IMR-90 (cell line): ENCODE data around the gene HS6ST2. TPM values are rescaled to one million over a fixed set of nuclear protein-coding genes. Genes with fewer than 3 reads are reported as not detected.

Experiments used
- ATAC-seq: fragments of 200-7000 bp; cut with Tn5 transposase; 2 replicates; pipeline ENCODE4 v1.9.1; 2020; ENCODE audit warnings: low read depth, mild to moderate bottlenecking, moderate library complexity
- BruUV-seq: library from RNA; stranded (reverse); fragments of 400-500 nt; replicated peaks from 2 replicates; lab custom pipeline; 2021; lab: Mats Ljungman, UMichigan
- CTCF ChIA-PET: fragments of 300-600 bp; formaldehyde crosslinking; extraction: SDS; loops from one replicate; lab custom pipeline; 2021; ENCODE audit warnings: antibody characterized with exemption; lab: Yijun Ruan, JAX
- POLR2A ChIA-PET: fragments of 300-600 bp; sonication (Branson Sonifier 250); formaldehyde crosslinking; loops from one replicate; lab custom pipeline; 2022; ENCODE audit warnings: antibody characterized with exemption; ENCODE audit not compliant: unreplicated experiment; lab: Charles Lee
- DNase-seq: peaks from one replicate; pipeline ENCODE4 v3.0.0; 2013
- H2AFZ ChIP-seq: replicated peaks from 2 replicates; pipeline ENCODE3; 2013; ENCODE audit warnings: low read length, mild to moderate bottlenecking; ENCODE audit not compliant: poor library complexity
- H2AK5ac ChIP-seq: 2 replicates; pipeline ENCODE4 v1.6.1; 2013; ENCODE audit warnings: low read depth, low read length, inconsistent platforms
- H2AK9ac ChIP-seq: replicated peaks from 2 replicates; pipeline ENCODE3; 2013; ENCODE audit warnings: mild to moderate bottlenecking, low read depth, low read length, moderate library complexity; ENCODE audit not compliant: poor library complexity
- H2BK120ac ChIP-seq: 2 replicates; pipeline ENCODE4 v1.6.1; 2013; ENCODE audit warnings: low read depth, low read length, inconsistent platforms
- H2BK15ac ChIP-seq: 3 replicates; pipeline ENCODE4 v1.6.1; 2013; ENCODE audit warnings: low read depth, low read length, inconsistent platforms
- H2BK20ac ChIP-seq: 2 replicates; pipeline ENCODE4 v1.6.1; 2013; ENCODE audit warnings: low read depth, mild to moderate bottlenecking, inconsistent platforms, low read length, moderate library complexity
- H2BK5ac ChIP-seq: 2 replicates; pipeline ENCODE4 v1.6.1; 2013; ENCODE audit warnings: mild to moderate bottlenecking, low read depth, low read length, inconsistent platforms; ENCODE audit not compliant: poor library complexity, severe bottlenecking
- H3K14ac ChIP-seq: replicated peaks from 2 replicates; pipeline ENCODE4 v1.6.1; 2013; ENCODE audit warnings: low read depth, low read length, inconsistent platforms
- H3K18ac ChIP-seq: 2 replicates; pipeline ENCODE4 v1.6.1; 2013; ENCODE audit warnings: low read depth, low read length, control low read depth
- H3K23ac ChIP-seq: 2 replicates; pipeline ENCODE4 v1.6.1; 2013; ENCODE audit warnings: low read depth, low read length, inconsistent platforms
- H3K27ac ChIP-seq: 2 replicates; pipeline ENCODE4 v1.5.1; 2013; ENCODE audit warnings: mild to moderate bottlenecking, control low read depth, low read length; ENCODE audit not compliant: insufficient read depth
- H3K27me3 ChIP-seq: 2 replicates; pipeline ENCODE4 v1.6.1; 2013; ENCODE audit warnings: low read length; ENCODE audit not compliant: control insufficient read depth, insufficient read depth
- H3K36me3 ChIP-seq: 2 replicates; pipeline ENCODE4 v1.6.1; 2013; ENCODE audit warnings: low read length, mixed read lengths; ENCODE audit not compliant: control insufficient read depth, insufficient read depth
- H3K4ac ChIP-seq: 2 replicates; pipeline ENCODE4 v1.6.1; 2013; ENCODE audit warnings: low read depth, low read length, inconsistent platforms
- H3K4me1 ChIP-seq: 2 replicates; pipeline ENCODE4 v1.6.1; 2013; ENCODE audit warnings: low read length, mixed read lengths; ENCODE audit not compliant: control insufficient read depth, insufficient read depth
- H3K4me2 ChIP-seq: 2 replicates; pipeline ENCODE4 v1.6.1; 2013; ENCODE audit warnings: low read depth, mild to moderate bottlenecking, control low read depth, low read length, moderate library complexity
- H3K4me3 ChIP-seq: 2 replicates; pipeline ENCODE4 v1.5.1; 2013; ENCODE audit warnings: low read depth, mild to moderate bottlenecking, control low read depth, low read length, moderate library complexity; ENCODE audit not compliant: insufficient read depth
- H3K56ac ChIP-seq: 2 replicates; pipeline ENCODE4 v1.6.1; 2013; ENCODE audit warnings: low read length, inconsistent platforms; ENCODE audit not compliant: insufficient read depth; ENCODE audit errors: extremely low read depth
- H3K79me1 ChIP-seq, 2 experiments: 2 replicates each; pipeline ENCODE4 v1.6.1; 2013; ENCODE audit warnings: low read length in 2 of 2, inconsistent platforms in 1 of 2, low read depth in 1 of 2
- H3K9ac ChIP-seq: 2 replicates; pipeline ENCODE4 v1.6.1; 2013; ENCODE audit warnings: low read depth, low read length, control low read depth
- H3K9me1 ChIP-seq: 2 replicates; pipeline ENCODE4 v1.6.1; 2013; ENCODE audit warnings: low read length, inconsistent platforms; ENCODE audit not compliant: insufficient read depth
- H3K9me3 ChIP-seq: 2 replicates; pipeline ENCODE4 v1.6.1; 2013; ENCODE audit warnings: low read length; ENCODE audit not compliant: control insufficient read depth, insufficient read depth
- H4K20me1 ChIP-seq: 2 replicates; pipeline ENCODE4 v1.6.1; 2013; ENCODE audit warnings: low read length, inconsistent platforms; ENCODE audit not compliant: insufficient read depth
- H4K5ac ChIP-seq: 2 replicates; pipeline ENCODE4 v1.6.1; 2013; ENCODE audit warnings: mild to moderate bottlenecking, low read depth, low read length, control low read depth
- H4K8ac ChIP-seq, 2 experiments: 2 replicates each; pipeline ENCODE4 v1.6.1; 2013; ENCODE audit warnings: low read depth in 2 of 2, low read length in 2 of 2, control low read depth in 1 of 2, inconsistent platforms in 1 of 2
- H4K91ac ChIP-seq: 2 replicates; pipeline ENCODE4 v1.6.1; 2013; ENCODE audit warnings: low read depth, low read length, inconsistent platforms; ENCODE audit not compliant: insufficient read depth
- CEBPB ChIP-seq: IDR thresholded peaks from 2 replicates; pipeline ENCODE4 v1.6.1; 2012; ENCODE audit warnings: low read depth, low read length, improper control_type of control experiment
- CHD1 ChIP-seq: IDR thresholded peaks from 2 replicates; pipeline ENCODE4 v1.6.1; 2012; ENCODE audit warnings: low read depth, low read length, improper control_type of control experiment
- FOS ChIP-seq: fragments of 150-350 bp; IDR thresholded peaks from 2 replicates; pipeline ENCODE4 v1.6.1; 2016; ENCODE audit warnings: low read depth, low read length
- MAZ ChIP-seq: IDR thresholded peaks from 2 replicates; pipeline ENCODE4 v1.6.1; 2012; ENCODE audit warnings: low read depth, mild to moderate bottlenecking, low read length, improper control_type of control experiment, moderate library complexity, borderline replicate concordance
- NFE2L2 ChIP-seq: fragments of 150-350 bp; IDR thresholded peaks from 2 replicates; pipeline ENCODE4 v1.6.1; 2016; ENCODE audit warnings: low read depth, mild to moderate bottlenecking, low read length
- POLR2A ChIP-seq: IDR thresholded peaks from 2 replicates; pipeline ENCODE4 v1.6.1; 2012; ENCODE audit warnings: mild to moderate bottlenecking, low read depth, low read length
- RAD21 ChIP-seq: IDR thresholded peaks from 2 replicates; pipeline ENCODE4 v1.6.1; 2012; ENCODE audit warnings: low read length, improper control_type of control experiment
- RCOR1 ChIP-seq: IDR thresholded peaks from 2 replicates; pipeline ENCODE4 v1.6.1; 2012; ENCODE audit warnings: mild to moderate bottlenecking, low read length, improper control_type of control experiment; ENCODE audit not compliant: insufficient replicate concordance
- RFX5 ChIP-seq: IDR thresholded peaks from 2 replicates; pipeline ENCODE4 v1.8.0; 2012; ENCODE audit warnings: low read depth, mild to moderate bottlenecking, low read length, moderate library complexity
- SMC3 ChIP-seq: fragments of 150-350 bp; IDR thresholded peaks from 2 replicates; pipeline ENCODE4 v1.6.1; 2016; ENCODE audit warnings: low read depth, mild to moderate bottlenecking, antibody characterized with exemption, low read length, moderate library complexity
- WGBS, 2 experiments: methylation state at CpG; one replicate each; pipeline versions ENCODE4 v1.1.5 to v1.1.7; 2013; ENCODE audit warnings: missing lambda C conversion rate in 2 of 2; ENCODE audit not compliant: insufficient read length in 1 of 2; ENCODE audit errors: extremely low coverage in 2 of 2; 5-methylcytosine and 5-hydroxymethylcytosine counted together
- dilution Hi-C: fragments of 300-500 bp; cut with HindIII; formaldehyde crosslinking; loops from one replicate; pipeline ENCODE4 v1.14.3; 2018; ENCODE audit warnings: low sequenced_read_pairs; ENCODE audit not compliant: unreplicated experiment
- in situ Hi-C: fragments of 300-500 bp; cut with MboI; formaldehyde crosslinking; loops from 3 replicates; pipeline ENCODE4 v1.14.3; 2019; ENCODE audit warnings: low sequenced_read_pairs, inconsistent platforms, mixed read lengths
- intact Hi-C: fragments of 100-400 bp; cut with micrococcal nuclease; formaldehyde crosslinking; loops from 2 replicates; pipeline ENCODE4 v1.10.0; 2022
- polyA plus RNA-seq, 3 experiments: library from polyadenylated mRNA; depleted of rRNA; stranded (reverse); fragments of >200 nt; gene quantifications; 2 replicates each; pipeline ENCODE4 v1.2.3, GENCODE V29; 2012; ENCODE audit warnings: low replicate concordance in 1 of 3
- total RNA-seq: library from RNA; depleted of rRNA; stranded (reverse); fragments of >200 nt; gene quantifications from 2 replicates; pipeline ENCODE4 v1.2.3, GENCODE V29; 2012

HS6ST2 gene
- total and polyA plus RNA-seq, 2 of the 4 experiments (the other 2 are of a cell fraction) = not detected

GRCh38 chrX:132769609-132770008 lies 188.8 kb downstream of the HS6ST2 start:
- TF ChIP-seq RFX5 = no peak
- no peak for TF ChIP-seq CEBPB
- TF ChIP-seq POLR2A = no peak
- no peak for TF ChIP-seq RAD21
- TF ChIP-seq FOS = no peak
- no peak for TF ChIP-seq RCOR1
- TF ChIP-seq MAZ = no peak
- no peak for TF ChIP-seq SMC3
- TF ChIP-seq NFE2L2 = no peak
- no peak for TF ChIP-seq CHD1
- Histone ChIP-seq H3K79me1 (no peaks in the 10 kb centered on the region), H3K4me3 (no peak overlapping the region), H3K14ac (no peak overlapping the region), H3K36me3 (no peaks in the 10 kb centered on the region), H3K27ac (no peak overlapping the region), H4K8ac (no peak overlapping the region), H4K5ac (no peak overlapping the region), H3K23ac (no peak overlapping the region), H3K4me1 (no peaks in the 10 kb centered on the region), H2AK9ac (no peak overlapping the region), H2BK120ac (no peak overlapping the region), H3K27me3 (no peaks in the 10 kb centered on the region), H3K4me2 (no peak overlapping the region), H4K91ac (no peak overlapping the region), H2BK20ac (no peak overlapping the region), H2AK5ac (no peak overlapping the region), H3K9me1 (no peaks in the 10 kb centered on the region), H2AFZ (no peak overlapping the region), H4K20me1 (no peaks in the 10 kb centered on the region), H3K9me3 (no peaks in the 10 kb centered on the region), H3K56ac (no peak overlapping the region), H2BK15ac (no peak overlapping the region), H2BK5ac (no peak overlapping the region), H3K9ac (no peak overlapping the region), H3K4ac (no peak overlapping the region), H3K18ac (no peak overlapping the region)
- dilution Hi-C loops (no loop called here), in situ Hi-C loops (no loop called here), intact Hi-C loops (no loop called here)
- BruUV-seq = no TSS peak
- WGBS, 2 experiments = 20% methylated on average over 1 of the region's 7 CpGs; no CpG with 5 or more reads in 1 of the 2 experiments
- DNase-seq = no peak
- ChIA-PET POLR2A (no interaction called here), CTCF (no interaction called here)
- ATAC-seq = no peak
